Osteoblast (primary cell): ENCODE measurements around the gene RBM19. TPM values are rescaled to one million over a fixed set of nuclear protein-coding genes. Genes with fewer than 3 reads are reported as not detected.

ENCODE experiments used
- DNase-seq: peaks from one replicate; pipeline ENCODE4 v3.0.0; 2011; ENCODE audit warnings: low spot score, mixed read lengths; ENCODE audit not compliant: insufficient read length; ENCODE audit errors: missing footprints
- H2AFZ ChIP-seq: 2 replicates; pipeline ENCODE4 v1.6.0; 2011; ENCODE audit warnings: mild to moderate bottlenecking, low read length
- H3K27ac ChIP-seq: 2 replicates; pipeline ENCODE4 v1.5.1; 2011; ENCODE audit warnings: mild to moderate bottlenecking, low read depth, low read length, moderate library complexity
- H3K27me3 ChIP-seq: 2 replicates; pipeline ENCODE4 v1.6.0; 2012; ENCODE audit warnings: mild to moderate bottlenecking, control low read depth, inconsistent platforms, low read length, moderate library complexity; ENCODE audit not compliant: insufficient read depth
- H3K36me3 ChIP-seq: 2 replicates; pipeline ENCODE4 v1.5.1; 2011; ENCODE audit warnings: mild to moderate bottlenecking, low read length, control low read depth, moderate library complexity; ENCODE audit not compliant: insufficient read depth
- H3K4me1 ChIP-seq: 2 replicates; pipeline ENCODE4 v1.5.1; 2011; ENCODE audit warnings: mild to moderate bottlenecking, low read length, control low read depth, moderate library complexity; ENCODE audit not compliant: insufficient read depth
- H3K4me2 ChIP-seq: 2 replicates; pipeline ENCODE4 v1.6.0; 2011; ENCODE audit warnings: mild to moderate bottlenecking, low read length; ENCODE audit not compliant: insufficient read depth
- H3K4me3 ChIP-seq: fragments of 200-600 bp; sonication (generic); 3 replicates; pipeline ENCODE4 v1.5.1; 2012; ENCODE audit warnings: mild to moderate bottlenecking, low read length, inconsistent platforms; ENCODE audit not compliant: insufficient read depth
- H3K79me2 ChIP-seq: 2 replicates; pipeline ENCODE4 v1.6.0; 2012; ENCODE audit warnings: mild to moderate bottlenecking, low read length, control low read depth, inconsistent platforms; ENCODE audit not compliant: insufficient read depth
- H3K9me3 ChIP-seq: 2 replicates; pipeline ENCODE4 v1.5.1; 2011; ENCODE audit warnings: low read depth, low read length, control low read depth
- H4K20me1 ChIP-seq: 2 replicates; pipeline ENCODE4 v1.6.0; 2012; ENCODE audit warnings: mild to moderate bottlenecking, low read length, control low read depth; ENCODE audit not compliant: insufficient read depth
- total RNA-seq: library from RNA; depleted of rRNA; stranded (reverse); fragments of >200 nt; gene quantifications from 2 replicates; pipeline ENCODE4 v1.2.3, GENCODE V29; 2012
- TF ChIP-seq, protein P1 (sequence below): IDR thresholded peaks from 2 replicates; pipeline ENCODE4 v1.5.1; 2011; ENCODE audit warnings: mild to moderate bottlenecking, low read depth, low read length, moderate library complexity; ENCODE audit errors: extremely low read depth

The RBM19 gene
- total RNA-seq, 1 donor: 27.5 TPM

DNA sequence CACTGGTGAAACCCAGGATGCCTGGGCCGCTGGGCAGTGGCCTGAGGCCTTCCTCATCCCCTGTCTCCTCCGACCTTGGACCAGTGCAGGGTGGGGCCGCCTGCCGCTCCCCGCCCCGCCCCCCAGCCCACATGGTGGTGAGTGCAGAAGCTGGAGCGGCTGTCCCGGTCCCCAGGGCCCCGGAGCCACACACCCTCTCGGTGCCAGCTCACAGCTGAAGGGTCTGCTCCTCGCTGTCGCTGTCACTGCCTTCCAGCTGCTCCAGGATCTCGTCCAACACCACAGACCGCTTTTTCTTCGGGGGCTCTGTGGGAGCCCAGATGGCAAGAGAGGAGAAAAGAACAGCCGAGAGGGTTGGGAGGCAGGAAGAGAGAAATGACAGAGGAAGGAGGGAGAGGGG is 143.1 kb downstream of the RBM19 start:
- Histone ChIP-seq H3K79me2 (no peaks in the 10 kb centered on the region), H3K9me3 (no peaks in the 10 kb centered on the region), H3K4me3 (no peak overlapping the region), H4K20me1 (peaks cover 4% of the 10 kb centered on the region), H3K27ac (no peak overlapping the region), H3K36me3 (no peaks in the 10 kb centered on the region), H3K27me3 (no peaks in the 10 kb centered on the region), H3K4me2 (no peak overlapping the region), H3K4me1 (no peaks in the 10 kb centered on the region), H2AFZ (no peak overlapping the region)
- TF ChIP-seq, protein P1, sequence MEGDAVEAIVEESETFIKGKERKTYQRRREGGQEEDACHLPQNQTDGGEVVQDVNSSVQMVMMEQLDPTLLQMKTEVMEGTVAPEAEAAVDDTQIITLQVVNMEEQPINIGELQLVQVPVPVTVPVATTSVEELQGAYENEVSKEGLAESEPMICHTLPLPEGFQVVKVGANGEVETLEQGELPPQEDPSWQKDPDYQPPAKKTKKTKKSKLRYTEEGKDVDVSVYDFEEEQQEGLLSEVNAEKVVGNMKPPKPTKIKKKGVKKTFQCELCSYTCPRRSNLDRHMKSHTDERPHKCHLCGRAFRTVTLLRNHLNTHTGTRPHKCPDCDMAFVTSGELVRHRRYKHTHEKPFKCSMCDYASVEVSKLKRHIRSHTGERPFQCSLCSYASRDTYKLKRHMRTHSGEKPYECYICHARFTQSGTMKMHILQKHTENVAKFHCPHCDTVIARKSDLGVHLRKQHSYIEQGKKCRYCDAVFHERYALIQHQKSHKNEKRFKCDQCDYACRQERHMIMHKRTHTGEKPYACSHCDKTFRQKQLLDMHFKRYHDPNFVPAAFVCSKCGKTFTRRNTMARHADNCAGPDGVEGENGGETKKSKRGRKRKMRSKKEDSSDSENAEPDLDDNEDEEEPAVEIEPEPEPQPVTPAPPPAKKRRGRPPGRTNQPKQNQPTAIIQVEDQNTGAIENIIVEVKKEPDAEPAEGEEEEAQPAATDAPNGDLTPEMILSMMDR: no peak
- DNase-seq: no peak

DNA sequence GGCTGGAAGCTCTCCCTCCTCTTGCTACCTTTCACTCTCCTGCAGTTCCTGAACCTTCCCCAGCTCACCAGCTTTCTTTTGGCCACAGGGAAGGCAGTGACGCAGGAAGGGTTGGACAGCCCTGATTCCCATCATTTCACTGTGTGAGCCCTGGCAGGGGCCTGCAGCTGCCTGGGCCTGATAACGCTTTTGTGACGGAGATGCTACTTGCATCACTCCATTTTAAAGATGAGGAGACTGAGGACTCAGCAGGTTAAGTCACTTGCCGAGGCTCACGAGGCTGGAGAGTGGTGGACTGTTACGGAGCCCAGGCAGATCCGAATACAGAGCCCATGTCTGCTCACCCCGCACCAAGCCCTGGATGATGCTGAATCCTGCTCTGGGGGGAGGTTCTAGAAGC is 145.3 kb downstream of the RBM19 start:
- TF ChIP-seq, protein P1: no peak
- H3K4me3 ChIP-seq: no peak overlapping the region
- no peaks in the 10 kb centered on the region for H3K36me3 ChIP-seq
- no peak overlapping the region for H2AFZ ChIP-seq
- H3K27ac ChIP-seq: no peak overlapping the region
- H3K4me2 ChIP-seq: no peak overlapping the region
- H3K27me3 ChIP-seq: no peaks in the 10 kb centered on the region
- H3K79me2 ChIP-seq: no peaks in the 10 kb centered on the region
- no peaks in the 10 kb centered on the region for H3K4me1 ChIP-seq
- no peaks in the 10 kb centered on the region for H3K9me3 ChIP-seq
- H4K20me1 ChIP-seq: peaks cover 4% of the 10 kb centered on the region
- DNase-seq: no peak

DNA sequence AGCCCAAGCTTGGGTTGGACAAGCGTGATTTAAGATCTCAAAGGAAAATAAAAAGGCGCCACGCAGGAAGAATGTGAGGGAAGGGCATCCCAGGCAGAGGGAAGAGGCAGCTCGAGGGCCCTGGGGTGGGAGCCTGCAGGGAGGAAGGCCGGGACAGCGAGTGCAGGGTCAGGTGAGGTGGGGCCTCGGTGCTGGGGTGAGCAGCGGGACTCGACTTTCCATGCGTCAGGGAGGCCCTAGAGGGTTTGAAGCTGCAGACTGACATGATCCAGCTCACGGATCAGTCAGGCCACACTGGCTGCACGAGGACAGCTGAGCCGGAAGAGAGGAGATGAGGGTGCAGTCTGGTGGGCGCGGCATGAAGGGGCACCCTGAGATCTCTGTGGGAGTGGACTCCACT is 145.8 kb downstream of the RBM19 start:
- Histone ChIP-seq H3K9me3 (no peaks in the 10 kb centered on the region), H3K27me3 (no peaks in the 10 kb centered on the region), H3K36me3 (no peaks in the 10 kb centered on the region), H2AFZ (no peak overlapping the region), H3K4me3 (no peak overlapping the region), H4K20me1 (peaks cover 4% of the 10 kb centered on the region), H3K4me2 (no peak overlapping the region), H3K27ac (no peak overlapping the region), H3K79me2 (no peaks in the 10 kb centered on the region), H3K4me1 (no peaks in the 10 kb centered on the region)
- TF ChIP-seq, protein P1: no peak
- DNase-seq: no peak

DNA sequence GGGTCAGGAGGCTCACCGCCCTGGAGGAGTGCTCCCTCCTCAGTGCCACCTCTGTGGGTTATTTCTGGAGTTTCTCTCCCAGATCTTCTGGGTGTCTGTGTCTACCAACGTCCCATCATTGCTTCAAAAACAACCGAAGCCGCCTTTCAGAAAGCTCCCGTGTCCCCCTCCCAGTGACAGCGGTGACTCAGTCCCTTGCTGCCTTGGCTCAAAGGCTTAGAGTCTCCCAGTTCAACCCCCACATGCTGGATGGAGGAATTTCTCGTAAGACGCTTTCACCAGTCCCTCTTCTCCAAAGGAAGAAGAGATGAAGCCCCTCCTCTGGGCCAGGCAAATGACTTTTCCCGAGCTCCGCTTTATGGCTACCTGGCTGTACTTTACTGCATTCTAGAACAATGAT is 146.6 kb downstream of the RBM19 start:
- Histone ChIP-seq H2AFZ (no peak overlapping the region), H3K79me2 (no peaks in the 10 kb centered on the region), H3K27ac (no peak overlapping the region), H3K4me3 (no peak overlapping the region), H4K20me1 (peaks cover 4% of the 10 kb centered on the region), H3K9me3 (no peaks in the 10 kb centered on the region), H3K36me3 (no peaks in the 10 kb centered on the region), H3K4me1 (no peaks in the 10 kb centered on the region), H3K27me3 (no peaks in the 10 kb centered on the region), H3K4me2 (no peak overlapping the region)
- TF ChIP-seq, protein P1: no peak
- DNase-seq: no peak
